HG02885 (cell line): ENCODE data around the gene CD84.
"Not testable (repeated sequence)": the region's sequence is repeated elsewhere in the genome, so short reads cannot be mapped to it uniquely, and the experiment has no call there.

ENCODE experiments used
- ATAC-seq: cut with Tn5 transposase; IDR thresholded peaks from one replicate; pipeline ENCODE4 v1.9.1; 2021; ENCODE audit warnings: mild to moderate bottlenecking; ENCODE audit not compliant: unreplicated experiment, poor library complexity

CD84 gene

DNA sequence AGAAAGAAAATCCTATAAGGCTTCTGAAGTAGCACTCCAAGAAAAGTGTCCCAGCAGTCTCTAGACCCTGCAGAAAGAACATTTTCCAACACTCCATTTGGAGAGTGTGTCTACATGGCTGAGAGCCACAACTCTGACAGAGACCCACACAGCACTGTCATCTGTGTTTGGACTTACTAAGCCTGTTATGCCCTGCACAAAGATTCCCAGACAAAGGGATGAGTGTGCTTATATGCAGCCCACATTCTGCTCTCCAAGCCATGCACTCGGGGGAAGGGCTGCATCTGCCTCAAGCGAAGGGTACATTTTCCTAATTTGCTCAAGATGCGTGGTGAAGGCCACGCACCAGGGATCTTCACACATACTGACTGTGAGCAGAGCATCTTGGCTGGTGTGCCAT lies 31.9 kb downstream of the CD84 start:
- ATAC-seq = no peak

DNA sequence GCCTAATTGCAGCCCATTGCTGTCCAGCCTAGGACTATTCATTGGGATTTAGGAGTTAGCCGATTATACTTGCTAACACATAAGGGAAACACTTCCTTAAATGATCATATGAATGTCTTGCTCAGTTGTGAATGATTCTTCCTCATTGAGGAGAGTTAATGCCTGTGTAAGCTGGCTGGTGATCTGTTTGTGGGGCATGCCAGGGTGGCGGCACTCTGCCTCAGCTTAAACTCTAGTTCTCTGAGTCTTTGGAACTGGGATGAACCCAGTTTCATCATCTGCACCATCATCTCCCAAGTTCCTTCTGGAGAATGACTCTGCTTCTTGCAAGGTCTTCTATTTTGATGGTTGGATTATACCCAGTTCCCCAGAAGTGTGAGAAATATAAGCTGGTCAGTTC lies 32.4 kb downstream of the CD84 start:
- ATAC-seq = no peak

DNA sequence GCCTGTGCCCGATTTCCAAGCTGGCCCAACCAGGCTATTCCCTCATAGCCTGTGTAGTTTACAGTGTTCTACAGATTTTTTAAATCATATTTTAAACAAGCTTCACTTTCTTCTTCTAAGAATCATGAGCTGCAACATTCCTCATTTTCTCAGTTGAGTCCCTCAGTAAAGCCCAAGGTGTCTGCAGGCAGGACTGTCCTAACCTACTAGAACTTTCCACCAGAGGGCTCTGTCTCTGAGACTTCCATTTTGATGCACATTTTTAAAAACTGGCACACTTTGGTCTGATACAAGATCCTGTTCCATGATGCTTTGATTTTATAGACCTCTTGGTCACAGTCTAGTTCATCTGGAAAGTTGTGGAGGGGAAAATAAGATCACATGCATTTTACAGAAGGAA lies 34.6 kb downstream of the CD84 start:
- ATAC-seq = no peak

DNA sequence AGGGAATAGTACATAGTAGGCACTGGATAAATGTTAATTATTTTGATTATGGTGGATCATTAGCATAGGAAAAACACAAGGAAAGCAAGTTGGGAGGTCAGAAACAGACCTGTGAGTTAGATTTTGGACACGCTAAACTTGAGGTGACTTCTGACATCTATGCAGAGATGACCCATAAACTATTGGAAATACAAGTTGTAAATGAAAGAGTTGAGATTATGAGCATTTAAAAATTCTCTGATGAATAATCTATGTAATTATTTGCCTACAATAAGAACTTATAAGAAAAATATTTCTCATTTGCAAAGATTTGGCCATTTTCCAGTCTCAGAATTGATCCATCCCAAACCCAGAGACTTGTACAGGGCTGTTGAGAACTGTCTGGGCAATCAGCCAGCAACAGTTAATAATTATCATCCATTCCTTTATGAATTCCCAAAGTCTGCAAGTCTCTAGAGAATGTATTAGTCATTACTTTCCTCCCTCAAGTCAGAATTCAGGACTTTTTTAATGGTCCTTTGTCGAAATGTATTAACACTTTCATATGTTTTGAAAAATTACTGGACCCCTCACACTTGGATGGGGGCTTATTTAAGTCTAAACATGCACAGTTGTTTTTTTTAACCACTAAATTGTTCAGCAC lies 36.9 kb downstream of the CD84 start:
- no peak for ATAC-seq

DNA sequence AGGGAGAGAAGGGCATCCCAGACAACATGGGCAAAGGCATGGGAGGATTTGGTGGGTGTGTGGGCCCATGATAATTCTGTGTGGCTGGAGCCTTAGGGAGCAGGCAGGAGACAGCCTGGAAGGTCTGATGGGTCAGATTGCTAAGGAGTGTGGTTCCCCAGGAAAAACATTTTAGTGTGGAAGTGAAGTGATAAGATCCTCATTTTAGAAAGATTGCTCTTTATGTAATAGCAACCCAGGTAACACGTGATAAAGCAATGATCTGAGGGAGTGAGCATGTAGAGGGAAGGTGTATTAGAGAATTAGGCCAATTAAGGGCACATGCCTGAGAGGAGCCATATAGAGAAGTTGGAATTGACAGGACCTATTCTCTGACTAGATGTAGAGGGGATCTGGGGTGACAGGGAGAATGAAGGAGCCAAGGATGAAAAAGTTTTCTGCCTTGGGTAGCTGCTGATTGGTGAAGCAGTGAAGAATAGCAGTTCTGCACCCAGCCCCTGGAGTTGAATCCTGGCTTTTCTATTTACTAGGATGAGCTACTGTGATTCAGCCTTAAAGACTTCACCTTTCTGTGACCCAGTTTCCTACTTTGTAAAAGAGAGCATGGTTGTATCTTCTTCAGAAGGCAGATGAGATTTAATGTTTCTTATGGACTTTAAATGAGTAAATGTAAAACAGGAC lies 37.5 kb downstream of the CD84 start:
- ATAC-seq = no peak

DNA sequence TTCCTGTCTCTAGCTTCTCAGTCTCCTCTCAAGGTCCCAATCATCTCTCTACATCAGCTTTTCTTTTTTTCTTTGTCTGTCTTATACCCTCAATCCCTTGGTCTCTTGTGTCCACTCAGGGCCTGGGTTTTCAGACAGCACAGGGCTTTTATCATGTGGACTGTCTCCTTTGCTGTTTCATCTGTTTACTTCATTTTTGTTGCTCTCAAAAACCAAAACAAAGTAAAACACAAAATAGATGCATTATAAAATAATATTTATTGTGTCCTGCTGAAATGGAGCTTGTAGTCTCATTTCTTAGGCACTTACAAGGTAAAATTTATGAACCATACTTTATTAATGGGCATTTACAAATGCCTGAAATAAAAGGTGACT lies 38.5 kb downstream of the CD84 start:
- ATAC-seq = no peak

DNA sequence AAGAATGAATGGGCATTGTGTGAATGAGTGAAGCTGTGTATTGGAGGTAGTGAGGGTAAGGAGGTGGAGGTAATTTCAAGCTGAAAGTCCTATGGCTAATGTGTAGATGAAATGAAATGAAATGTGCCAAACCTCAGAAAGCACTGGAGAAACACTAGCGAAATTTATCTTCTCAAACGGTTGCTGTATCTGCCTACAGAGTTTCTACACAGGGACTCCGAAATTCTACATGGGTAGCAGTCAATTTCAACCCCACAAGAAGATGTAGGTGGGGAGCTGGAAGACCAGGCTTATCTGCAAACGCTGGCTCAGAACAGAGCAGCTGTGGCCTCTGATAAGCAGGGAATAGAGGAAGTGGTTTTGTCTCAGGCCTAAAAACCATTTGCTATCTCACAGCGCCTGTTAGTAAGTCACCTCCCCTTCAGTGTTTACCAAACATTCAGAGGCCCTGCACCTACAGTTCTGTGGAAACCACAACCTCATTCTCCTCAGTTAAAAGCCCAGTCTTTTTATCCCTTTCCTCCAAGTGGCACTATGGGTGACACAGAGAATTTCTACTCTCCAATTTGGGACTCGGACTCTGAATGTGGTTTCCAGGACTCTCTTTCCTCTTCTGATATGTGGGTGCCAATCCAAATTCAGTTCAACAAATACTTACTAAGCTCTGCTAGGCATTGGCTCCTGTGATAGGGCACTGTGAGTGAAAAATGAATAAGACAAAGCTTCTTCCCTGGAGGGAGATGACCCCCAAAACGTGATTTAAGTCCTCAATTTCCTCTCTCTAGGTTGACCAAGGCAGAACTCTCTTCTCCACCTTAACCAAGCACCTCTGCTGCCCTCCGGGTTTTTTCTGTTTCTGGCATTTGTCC lies 39.1 kb downstream of the CD84 start:
- peak; percentile 98 for ATAC-seq

DNA sequence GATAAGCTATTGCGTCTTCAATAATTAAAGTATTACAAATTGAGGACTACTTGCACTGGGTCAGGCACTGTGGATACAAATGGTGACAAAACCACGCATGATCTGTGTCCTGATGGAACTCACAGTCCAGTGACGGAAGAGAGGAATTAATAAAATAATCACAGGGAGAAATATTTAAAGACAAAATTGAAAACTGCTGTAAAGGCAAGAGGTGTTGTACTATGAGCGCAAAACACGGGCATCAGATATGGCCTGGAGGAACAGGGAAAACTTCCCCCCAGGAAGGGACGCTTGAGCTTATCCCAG lies 39.7 kb downstream of the CD84 start:
- ATAC-seq = no peak

DNA sequence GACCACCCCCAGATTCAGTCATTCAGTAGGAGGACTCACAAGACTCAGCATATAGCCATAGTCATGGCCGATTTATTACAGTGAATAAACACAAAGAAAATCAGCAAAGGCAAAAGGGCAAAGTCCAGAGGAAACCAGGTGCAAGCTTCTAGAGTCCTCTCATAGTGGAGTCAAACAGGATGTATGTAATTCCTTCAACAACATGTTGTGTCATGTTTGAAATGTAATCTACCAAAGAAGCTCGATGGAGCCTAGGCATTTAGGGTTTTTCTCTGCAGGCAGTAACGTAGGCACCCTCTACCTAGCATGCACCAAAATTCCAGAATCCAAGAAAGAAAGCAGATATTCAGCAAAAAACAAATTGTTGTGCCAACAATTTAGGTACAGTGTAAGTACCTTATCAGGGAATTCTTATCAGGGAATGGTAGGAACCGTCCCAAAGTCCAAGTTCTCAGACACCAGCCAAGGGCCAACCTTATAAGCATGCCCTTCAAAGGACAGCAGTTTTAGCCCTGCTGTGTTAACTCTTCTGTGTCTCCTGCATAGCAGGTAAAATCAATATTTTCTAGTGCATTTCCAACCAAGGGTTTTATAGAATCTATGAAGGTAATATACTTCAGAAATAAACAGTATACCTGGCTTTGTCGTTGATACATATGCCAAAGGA lies 40.2 kb downstream of the CD84 start:
- ATAC-seq = no peak

DNA sequence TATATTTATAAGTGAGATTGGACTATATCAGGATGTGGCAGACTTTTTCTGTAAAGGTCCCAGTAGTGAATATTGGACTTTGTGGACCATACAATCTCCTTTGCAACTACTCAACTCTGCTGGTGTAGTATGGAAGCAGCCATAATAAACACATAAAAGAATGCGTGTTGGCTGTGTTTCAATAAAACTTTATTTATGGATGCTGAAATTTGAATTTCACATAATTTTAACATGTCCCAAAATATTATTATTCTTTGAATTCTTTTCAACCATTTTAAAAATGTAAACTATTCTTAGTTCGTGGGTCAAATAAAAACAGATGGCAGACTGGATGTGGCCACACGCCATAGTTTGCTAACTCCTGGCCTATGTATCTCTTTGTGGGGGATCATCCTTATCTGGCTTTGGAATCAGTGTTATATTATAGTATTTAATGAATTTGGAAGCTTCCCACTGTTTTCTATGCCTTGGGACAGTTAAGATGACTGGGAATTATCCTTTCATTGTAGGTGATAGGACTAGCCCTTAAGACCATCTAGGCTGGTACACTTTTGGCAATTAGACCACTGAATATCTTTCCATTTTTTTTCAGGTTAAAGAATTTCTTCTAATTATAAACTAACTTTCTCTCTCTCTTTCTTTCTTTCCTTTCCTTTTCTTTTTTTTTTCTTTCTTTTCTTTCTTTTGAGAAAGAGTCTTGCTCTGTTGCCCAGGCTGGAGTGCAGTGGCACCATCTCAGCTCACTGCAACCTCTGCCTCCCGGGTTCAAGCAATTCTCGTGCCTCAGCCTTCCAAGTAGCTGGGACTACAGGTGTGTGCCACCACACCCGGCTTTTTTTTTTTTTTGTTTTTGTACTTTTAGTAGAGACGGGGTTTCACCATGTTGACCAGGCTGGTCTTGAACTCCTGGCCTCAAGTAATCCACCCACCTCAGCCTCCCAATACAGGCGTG lies 41.3 kb downstream of the CD84 start:
- no peak for ATAC-seq

DNA sequence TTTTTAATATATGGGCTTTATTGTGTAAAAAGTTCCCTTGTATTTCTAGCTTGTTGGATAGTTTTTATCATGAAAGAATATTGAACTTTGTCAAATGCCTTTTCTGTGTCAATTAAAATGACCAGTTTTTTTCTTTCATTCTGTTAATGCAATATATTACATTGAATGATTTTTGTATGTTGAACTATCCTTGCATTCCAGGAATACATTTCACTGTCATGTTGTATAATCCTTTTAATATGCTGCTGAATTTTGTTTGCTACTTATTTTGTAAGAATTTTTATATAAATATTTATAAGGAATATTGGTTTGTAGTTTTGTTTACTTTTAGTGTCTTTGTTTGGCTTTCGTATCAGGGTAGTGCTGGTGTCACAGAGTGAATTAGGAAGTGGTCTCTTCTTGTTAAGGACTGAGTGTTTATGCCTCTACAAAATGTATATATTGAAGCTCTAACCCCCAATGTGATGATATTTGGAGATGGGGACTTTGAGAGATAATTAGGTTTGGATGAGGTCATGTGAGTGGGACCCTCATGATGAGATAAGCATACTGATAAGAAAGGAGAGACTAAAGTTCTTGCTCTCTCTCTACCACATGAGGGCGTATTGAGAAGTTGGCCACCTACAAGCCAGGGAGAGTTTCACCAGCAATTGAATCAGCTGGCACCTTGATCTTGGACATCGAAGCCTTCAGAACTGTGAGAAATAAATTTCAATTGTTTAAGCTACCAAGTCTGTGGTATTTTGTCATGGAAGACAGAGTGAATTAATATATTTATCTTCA lies 44.3 kb downstream of the CD84 start:
- no peak for ATAC-seq

DNA sequence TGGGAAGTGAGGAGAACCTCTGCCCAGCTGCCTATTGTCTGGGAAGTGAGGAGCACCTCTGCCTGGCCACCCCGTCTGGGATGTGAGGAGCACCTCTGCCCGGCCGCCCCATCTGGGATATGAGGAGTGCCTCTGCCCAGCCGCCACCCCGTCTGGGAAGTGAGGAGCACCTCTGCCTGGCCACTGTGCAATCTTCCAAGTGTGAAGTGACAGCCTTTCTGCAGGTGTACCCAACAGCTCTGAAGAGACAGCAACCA lies 46.8 kb downstream of the CD84 start:
- ATAC-seq = not testable (repeated sequence)

DNA sequence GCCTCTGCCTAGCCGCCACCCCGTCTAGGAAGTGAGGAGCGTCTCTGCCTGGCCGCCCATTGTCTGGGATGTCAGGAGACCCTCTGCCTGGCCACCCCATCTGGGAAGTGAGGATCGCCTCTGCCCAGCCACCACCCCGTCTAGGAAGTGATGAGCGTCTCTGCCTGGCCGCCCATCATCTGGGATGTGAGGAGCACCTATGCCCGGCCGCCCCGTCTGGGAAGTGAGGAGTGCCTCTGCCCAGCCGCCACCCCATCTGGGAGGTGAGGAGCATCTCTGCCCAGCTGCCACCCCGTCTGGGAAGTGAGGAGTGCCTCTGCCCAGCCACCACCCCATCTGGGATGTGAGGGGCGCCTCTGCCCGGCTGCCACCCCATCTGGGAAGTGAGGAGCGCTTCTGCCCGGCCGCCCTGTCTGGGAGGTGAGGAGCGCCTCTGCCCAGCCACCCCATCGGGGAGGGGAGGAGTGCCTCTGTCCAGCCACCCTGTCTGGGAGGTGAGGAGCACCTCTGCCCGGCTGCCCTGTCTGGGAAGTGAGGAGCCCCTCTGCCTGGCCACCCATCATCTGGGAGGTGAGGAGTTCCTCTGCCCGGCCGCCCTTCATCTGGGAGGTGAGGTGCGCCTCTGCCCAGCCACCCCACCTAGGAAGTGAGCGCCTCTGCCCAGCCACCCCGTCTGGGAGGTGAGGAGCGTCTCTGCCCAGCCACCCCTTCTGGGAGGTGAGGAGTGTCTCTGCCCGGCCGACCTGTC lies 47.3 kb downstream of the CD84 start:
- ATAC-seq = not testable (repeated sequence)

DNA sequence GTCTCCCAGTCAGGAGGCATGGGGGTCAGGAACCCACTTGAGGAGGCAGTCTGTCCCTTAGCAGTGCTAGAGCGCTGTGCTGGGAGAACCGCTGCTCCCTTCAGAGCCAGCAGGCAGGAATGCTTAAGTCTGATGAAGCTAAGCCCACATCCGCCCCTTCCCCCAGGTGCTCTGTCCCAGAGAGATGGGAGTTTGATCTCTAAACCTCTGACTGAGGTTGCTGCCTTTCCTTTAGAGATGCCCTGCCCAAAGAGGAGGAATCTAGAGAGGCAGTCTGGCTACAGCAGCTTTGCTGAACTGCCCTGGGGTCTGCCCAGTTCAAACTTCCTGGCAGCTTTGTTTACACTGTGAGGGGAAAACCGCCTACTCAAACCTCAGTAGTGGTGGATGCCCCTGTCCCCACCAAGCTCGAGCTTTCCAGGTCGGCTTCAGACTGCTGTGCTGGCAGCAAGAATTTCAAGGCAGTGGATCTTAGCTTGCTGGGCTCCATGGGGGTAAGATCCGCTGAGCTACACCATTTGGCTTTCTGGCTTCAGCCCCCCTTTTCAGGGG lies 49.8 kb downstream of the CD84 start:
- not testable (repeated sequence) for ATAC-seq

DNA sequence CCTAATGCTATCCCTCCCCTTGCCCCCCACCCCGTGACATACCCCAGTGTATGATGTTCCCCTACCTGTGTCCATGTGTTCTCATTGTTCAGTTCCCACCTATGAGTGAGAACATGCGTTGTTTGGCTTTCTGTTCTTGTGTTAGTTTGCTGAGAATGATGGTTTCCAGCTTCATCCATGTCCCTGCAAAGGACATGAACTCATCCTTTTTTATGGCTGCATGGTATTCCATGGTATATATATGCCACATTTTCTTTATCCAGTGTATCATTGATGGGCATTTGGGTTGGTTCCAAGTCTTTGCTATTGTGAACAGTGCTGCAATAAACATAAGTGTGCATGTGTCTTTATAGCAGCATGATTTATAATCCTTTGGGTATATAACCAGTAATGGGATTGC lies 55.5 kb downstream of the CD84 start:
- not testable (repeated sequence) for ATAC-seq

DNA sequence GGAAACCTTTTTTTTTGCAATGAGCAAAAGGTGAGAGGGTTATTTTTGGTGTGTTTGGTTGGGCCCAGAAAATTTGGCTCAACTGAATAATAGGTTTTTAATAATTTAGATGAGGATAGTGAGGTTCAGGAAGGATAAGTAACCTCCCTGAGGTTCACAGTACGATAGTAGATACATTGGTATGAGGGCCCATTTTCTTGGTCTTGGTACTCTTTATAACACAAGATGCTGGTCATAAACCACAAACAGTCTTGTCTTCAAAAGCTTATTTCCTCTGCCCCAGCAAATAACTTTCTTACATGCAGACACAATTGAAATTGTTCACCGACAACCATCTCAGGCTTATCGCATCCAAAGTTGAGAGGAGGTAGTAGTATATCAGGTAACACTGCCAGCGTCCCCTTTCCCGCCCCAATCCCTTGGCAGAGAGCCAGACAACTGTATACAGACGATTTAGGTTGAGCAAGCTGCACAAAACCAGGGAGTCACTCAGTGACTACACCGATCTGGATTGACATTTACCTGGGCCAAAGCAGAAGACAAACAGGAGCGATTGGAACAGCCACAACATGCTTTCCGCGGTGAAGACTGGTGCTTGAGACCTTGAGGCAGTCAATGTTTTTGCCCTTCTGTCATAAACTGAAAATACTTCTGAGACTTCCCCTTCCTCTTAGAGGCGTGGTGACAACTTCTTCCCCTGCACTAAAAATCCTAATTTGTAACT lies 56.5 kb downstream of the CD84 start, which contains the start of gene SLAMF6:
SLAMF6 (minus strand) TSS at position 634 of the 724 bp plus-strand sequence; CDS start at position 571, 63 bp downstream.
- peak; percentile 66 for ATAC-seq

DNA sequence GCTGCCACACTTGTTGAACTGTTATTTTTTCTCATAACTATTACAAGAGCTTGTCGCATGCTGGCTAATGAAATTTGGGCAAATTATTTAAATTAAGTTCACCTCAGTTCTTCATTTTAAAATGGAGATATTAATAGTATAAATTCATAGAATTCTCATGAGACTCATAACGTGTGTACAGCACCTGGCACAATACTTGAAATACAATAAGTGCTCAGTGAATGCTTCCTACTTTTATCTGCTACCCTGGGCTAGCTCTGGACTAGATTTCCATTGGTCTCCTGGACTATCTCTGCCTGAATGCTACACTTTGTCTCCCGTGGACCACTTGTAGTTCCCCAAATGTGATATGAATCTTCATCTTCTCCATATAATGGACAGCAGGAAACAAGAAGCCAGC lies 57.2 kb downstream of the CD84 start:
- no peak for ATAC-seq

DNA sequence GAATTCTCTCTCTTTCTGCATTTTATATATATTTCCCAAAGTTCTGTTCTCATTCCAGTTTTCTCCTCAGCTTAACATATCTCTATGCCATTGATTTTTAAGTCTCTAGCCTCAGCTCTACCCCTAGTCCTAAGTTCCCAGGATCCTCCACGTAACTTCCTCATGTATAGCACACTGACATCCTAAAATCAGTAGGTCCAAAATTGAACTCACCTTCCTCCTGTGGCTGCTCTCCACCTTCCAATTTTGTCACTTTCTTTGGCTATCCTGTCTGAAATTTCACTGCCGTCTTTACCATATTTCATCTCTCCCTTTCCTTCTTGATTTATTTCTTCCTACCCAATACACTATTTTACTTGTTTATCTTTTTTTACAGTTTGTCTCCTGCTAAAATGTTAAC lies 57.7 kb downstream of the CD84 start:
- ATAC-seq = no peak
